GM20000 (cell line): ENCODE data around the gene KCNE1.

Experiments used
- DNase-seq: peaks from one replicate; pipeline ENCODE4 v3.0.0; 2012; ENCODE audit warnings: low spot score
- CTCF ChIP-seq: IDR thresholded peaks from 2 replicates; pipeline ENCODE4 v1.5.1; 2012; ENCODE audit warnings: mild to moderate bottlenecking, control low read depth; ENCODE audit errors: extremely low read depth, missing control alignments

KCNE1 gene

GRCh38 chr21:34519694-34520093 is 7.7 kb upstream of the KCNE1 start:
- TF ChIP-seq CTCF, result no peak
- DNase-seq, result no peak

- TF ChIP-seq CTCF, result no peak
- no peak for DNase-seq
Observed at GRCh38 chr21:34519016-34519415, 7.0 kb upstream of the KCNE1 start.

GRCh38 chr21:34518301-34518700 is 6.3 kb upstream of the KCNE1 start:
- TF ChIP-seq CTCF, result no peak
- DNase-seq, result no peak

- TF ChIP-seq CTCF, result no peak
- DNase-seq, result no peak
Observed at GRCh38 chr21:34517491-34518245, 5.7 kb upstream of the KCNE1 start.

GRCh38 chr21:34517039-34517438 is 5.0 kb upstream of the KCNE1 start:
- no peak for TF ChIP-seq CTCF
- DNase-seq, result no peak

GRCh38 chr21:34514576-34515115 is 2.6 kb upstream of the KCNE1 start:
- DNase-seq, result no peak
- no peak for TF ChIP-seq CTCF

- no peak for TF ChIP-seq CTCF
- no peak for DNase-seq
Observed at GRCh38 chr21:34513129-34513675, 1.2 kb upstream of the KCNE1 start.
